OCI-LY1 (cell line): Measurements from ENCODE around the gene RAB5IF.

ENCODE experiments used
- H2AFZ ChIP-seq: fragments of 200-600 bp; sonication (generic), shearing (Covaris generic); 2 replicates; pipeline ENCODE4 v1.6.0; 2014; ENCODE audit warnings: antibody characterized with exemption, mild to moderate bottlenecking, low read length
- H3F3A ChIP-seq: fragments of 200-600 bp; sonication (generic), shearing (Covaris generic); 2 replicates; pipeline ENCODE4 v1.6.0; 2014; ENCODE audit warnings: mild to moderate bottlenecking, antibody characterized with exemption, low read length, moderate library complexity; ENCODE audit not compliant: insufficient read depth
- H3K27ac ChIP-seq: fragments of 200-600 bp; sonication (generic); 2 replicates; pipeline ENCODE4 v1.5.1; 2014; ENCODE audit warnings: low read length, mixed run types, mild to moderate bottlenecking, low read depth; ENCODE audit not compliant: poor library complexity, severe bottlenecking
- H3K27me3 ChIP-seq: fragments of 200-600 bp; sonication (generic); 2 replicates; pipeline ENCODE4 v1.6.0; 2014; ENCODE audit warnings: antibody characterized with exemption, mild to moderate bottlenecking, low read length, moderate library complexity; ENCODE audit not compliant: insufficient read depth
- H3K36me3 ChIP-seq: fragments of 200-600 bp; sonication (generic); 2 replicates; pipeline ENCODE4 v1.6.1; 2014; ENCODE audit warnings: mild to moderate bottlenecking, antibody characterized with exemption, low read length, moderate library complexity, mixed read lengths; ENCODE audit not compliant: insufficient read depth
- H3K4me1 ChIP-seq: fragments of 200-600 bp; sonication (generic); 2 replicates; pipeline ENCODE4 v1.5.1; 2014; ENCODE audit warnings: mild to moderate bottlenecking, low read length, moderate library complexity; ENCODE audit not compliant: insufficient read depth, severe bottlenecking
- H3K4me2 ChIP-seq: fragments of 200-600 bp; sonication (generic), shearing (Covaris generic); 2 replicates; pipeline ENCODE4 v1.6.1; 2014; ENCODE audit warnings: low read length
- H3K4me3 ChIP-seq: fragments of 200-600 bp; sonication (generic); 2 replicates; pipeline ENCODE4 v1.5.1; 2014; ENCODE audit warnings: low read length, low read depth, mild to moderate bottlenecking, mixed read lengths; ENCODE audit not compliant: poor library complexity, severe bottlenecking
- H3K79me2 ChIP-seq: fragments of 200-600 bp; shearing (Covaris generic); 2 replicates; pipeline ENCODE4 v1.6.1; 2016; ENCODE audit warnings: mixed run types, low read length, mixed read lengths; ENCODE audit not compliant: insufficient read depth
- H3K9ac ChIP-seq: fragments of 200-600 bp; sonication (generic), shearing (Covaris generic); 2 replicates; pipeline ENCODE4 v1.6.1; 2014; ENCODE audit warnings: mild to moderate bottlenecking, low read length, mixed read lengths
- H3K9me2 ChIP-seq: fragments of 200-600 bp; sonication (generic), shearing (Covaris generic); 2 replicates; pipeline ENCODE4 v1.6.1; 2014; ENCODE audit warnings: low read depth, mild to moderate bottlenecking, low read length, mixed read lengths
- H3K9me3 ChIP-seq: fragments of 200-600 bp; shearing (Covaris generic); 2 replicates; pipeline ENCODE4 v1.6.1; 2014; ENCODE audit warnings: low read length, mixed read lengths
- H4K20me1 ChIP-seq: fragments of 200-600 bp; sonication (generic), shearing (Covaris generic); 2 replicates; pipeline ENCODE4 v1.6.0; 2016; ENCODE audit warnings: mild to moderate bottlenecking, low read length; ENCODE audit not compliant: insufficient read depth
- CTCF ChIP-seq: fragments of 200-600 bp; sonication (generic), shearing (Covaris generic); IDR thresholded peaks from 2 replicates; pipeline ENCODE4 v1.5.1; 2017; ENCODE audit warnings: mild to moderate bottlenecking, antibody characterized with exemption, low read length, moderate library complexity, mixed read lengths
- EZH2 ChIP-seq: fragments of 200-600 bp; sonication (generic), shearing (Covaris generic); IDR thresholded peaks from 2 replicates; pipeline ENCODE4 v1.8.0; 2017; ENCODE audit warnings: borderline replicate concordance, mixed run types, mild to moderate bottlenecking, antibody characterized with exemption, low read length, moderate library complexity, mixed read lengths

Gene RAB5IF

DNA sequence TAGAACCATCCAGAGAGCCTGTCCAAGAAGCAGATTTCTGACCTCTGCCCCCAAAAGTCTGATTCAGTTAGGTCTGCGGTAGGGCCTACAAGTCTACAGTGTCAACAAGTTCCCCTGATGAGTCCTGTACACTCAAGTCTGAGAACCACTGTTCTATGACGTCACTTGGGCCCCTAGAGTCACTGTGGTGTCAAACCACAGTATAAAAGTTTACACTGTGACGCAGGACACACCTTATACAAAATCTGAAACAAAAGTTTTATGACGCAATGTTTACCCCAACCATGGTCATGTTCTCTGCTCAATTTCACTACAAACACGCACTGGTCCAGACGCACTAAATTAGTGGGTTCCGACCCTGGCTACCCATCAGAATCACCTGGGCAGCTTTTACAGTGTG, 22.5 kb downstream of the RAB5IF start:
- Histone ChIP-seq H3K4me2 (no peak overlapping the region), H3K27me3 (no peaks in the 10 kb centered on the region), H3K9ac (no peak overlapping the region), H3K36me3 (no peaks in the 10 kb centered on the region), H3K27ac (no peak overlapping the region), H3K4me3 (no peak overlapping the region), H4K20me1 (no peaks in the 10 kb centered on the region), H3K9me3 (no peaks in the 10 kb centered on the region), H3F3A (no peaks in the 10 kb centered on the region), H3K4me1 (peaks cover 11% of the 10 kb centered on the region), H2AFZ (no peak overlapping the region), H3K79me2 (no peaks in the 10 kb centered on the region), H3K9me2 (no peaks in the 10 kb centered on the region)
- no peak for TF ChIP-seq EZH2

DNA sequence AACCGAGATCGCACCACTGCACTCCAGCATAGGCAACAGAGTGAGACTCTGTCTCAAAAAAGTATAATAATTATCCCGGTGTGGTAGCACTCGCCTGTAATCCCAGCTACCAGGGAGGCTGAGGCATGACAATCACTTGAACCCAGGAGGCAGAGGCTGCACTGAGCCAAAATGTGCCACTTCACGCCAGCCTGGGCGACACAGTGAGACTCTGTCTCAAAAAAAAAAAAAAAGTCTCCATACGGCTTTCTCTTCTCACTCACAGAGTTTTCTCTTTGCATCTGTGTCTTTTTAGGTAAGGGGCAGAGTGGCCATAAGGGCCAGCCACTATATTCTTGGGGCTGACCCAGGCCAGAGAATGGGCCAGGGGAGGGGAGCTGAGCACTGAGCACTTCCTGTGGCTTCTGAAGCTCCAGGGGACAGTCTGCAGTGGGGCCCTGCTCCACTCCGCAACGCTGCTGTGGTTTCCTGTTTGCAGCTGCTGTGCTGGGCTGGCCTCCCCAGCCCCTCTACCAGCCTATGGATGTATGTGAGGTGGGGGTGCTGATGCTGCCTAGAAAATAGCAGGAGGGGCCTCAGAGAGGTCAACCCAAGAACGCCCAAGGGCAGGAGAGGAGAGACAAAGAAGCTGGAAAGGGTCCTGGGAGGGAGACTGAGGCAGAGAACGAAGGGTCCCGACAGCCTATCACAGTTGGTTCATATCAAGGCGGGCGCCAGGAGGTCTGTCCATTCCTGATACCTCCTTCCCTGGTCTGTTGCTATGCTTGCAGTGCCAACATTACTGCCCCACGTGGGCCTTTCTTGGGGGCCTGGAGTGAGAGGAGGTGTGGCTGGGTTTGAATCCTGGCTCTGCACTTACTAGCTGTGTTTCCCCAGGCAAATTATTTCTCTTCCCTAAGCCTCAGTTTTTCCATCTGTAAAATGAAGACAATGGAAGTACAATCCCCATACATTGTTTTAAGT, 24.4 kb downstream of the RAB5IF start:
- H3K79me2 ChIP-seq = no peaks in the 10 kb centered on the region
- H3K27me3 ChIP-seq = no peaks in the 10 kb centered on the region
- H3K9me2 ChIP-seq = no peaks in the 10 kb centered on the region
- no peak overlapping the region for H3K4me3 ChIP-seq
- H3K36me3 ChIP-seq = no peaks in the 10 kb centered on the region
- H3K4me1 ChIP-seq = peaks cover 11% of the 10 kb centered on the region
- H3F3A ChIP-seq = no peaks in the 10 kb centered on the region
- no peak overlapping the region for H3K9ac ChIP-seq
- no peaks in the 10 kb centered on the region for H4K20me1 ChIP-seq
- no peak for TF ChIP-seq CTCF
- TF ChIP-seq EZH2 = no peak
- no peaks in the 10 kb centered on the region for H3K9me3 ChIP-seq
- H3K27ac ChIP-seq = no peak overlapping the region
- peak overlapping the region; percentile 30; the same call in 1 of the 2 replicates for H3K4me2 ChIP-seq
- no peak overlapping the region for H2AFZ ChIP-seq

DNA sequence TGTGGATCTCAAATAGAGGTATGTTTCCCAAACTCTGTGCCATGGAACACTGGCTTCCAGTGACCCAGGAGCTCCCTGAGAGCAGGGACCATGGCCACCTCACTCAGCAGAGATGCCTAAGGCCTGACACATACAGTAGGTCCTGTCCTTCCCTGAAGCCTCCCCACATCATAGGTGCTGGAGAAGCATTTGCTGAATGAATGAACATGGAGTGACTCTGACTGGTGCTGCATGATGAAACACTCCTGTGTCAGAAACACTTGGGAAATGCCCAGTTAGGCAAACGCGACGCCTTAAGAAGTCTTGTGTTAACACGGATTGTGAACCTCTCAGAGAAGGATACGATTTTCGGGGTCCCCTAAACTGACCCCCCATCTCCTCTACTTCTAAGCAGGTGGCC, 26.1 kb downstream of the RAB5IF start:
- Histone ChIP-seq H2AFZ (no peak overlapping the region), H4K20me1 (no peaks in the 10 kb centered on the region), H3K4me3 (no peak overlapping the region), H3K27ac (no peak overlapping the region), H3K79me2 (no peaks in the 10 kb centered on the region), H3K36me3 (no peaks in the 10 kb centered on the region), H3K27me3 (no peaks in the 10 kb centered on the region), H3K4me1 (peaks cover 11% of the 10 kb centered on the region), H3K9me3 (no peaks in the 10 kb centered on the region), H3K9me2 (no peaks in the 10 kb centered on the region), H3K4me2 (no peak overlapping the region), H3F3A (no peaks in the 10 kb centered on the region), H3K9ac (no peak overlapping the region)
- TF ChIP-seq EZH2 = no peak
- TF ChIP-seq CTCF = no peak
